Measurements from ENCODE around the gene KRTAP10-1. TPM values are rescaled to one million over a fixed set of nuclear protein-coding genes. Genes with fewer than 3 reads are reported as not detected.
"Not testable (repeated sequence)": the region's sequence is repeated elsewhere in the genome, so short reads cannot be mapped to it uniquely, and the experiment has no call there.

Gene KRTAP10-1
- total RNA-seq, 1 donor from 2014 or later, result not detected

GRCh38 chr21:44503901-44504399, 36.0 kb downstream of the KRTAP10-1 start:
- Histone ChIP-seq H3K36me3 (no peaks in the 10 kb centered on the region), H3K9me3 (no peaks in the 10 kb centered on the region), H3K27ac (no peak overlapping the region), H3K4me3 (no peak overlapping the region), H3K4me1 (no peaks in the 10 kb centered on the region), H3K27me3 (no peaks in the 10 kb centered on the region)
- intact Hi-C loops (cut with DNase I), result no loop called here
- no peak for DNase-seq (ENCODE audit: low spot score in 2 of 2)
- no peak for TF ChIP-seq CTCF (IDR thresholded peaks at IDR 0.05)

GRCh38 chr21:44503006-44503889, 36.7 kb downstream of the KRTAP10-1 start:
- H3K27ac ChIP-seq; H3K4me1 ChIP-seq; H3K9me3 ChIP-seq; H3K27me3 ChIP-seq; H3K4me3 ChIP-seq; H3K36me3 ChIP-seq; DNase-seq (ENCODE audit: low spot score in 2 of 2); intact Hi-C loops (cut with DNase I): not testable (repeated sequence)

GRCh38 chr21:44502171-44502958, 37.6 kb downstream of the KRTAP10-1 start:
- H3K27ac ChIP-seq, result no peak overlapping the region
- H3K9me3 ChIP-seq, result no peaks in the 10 kb centered on the region
- intact Hi-C loops (cut with DNase I), result no loop called here
- H3K4me3 ChIP-seq, result no peak overlapping the region
- no peak for DNase-seq (ENCODE audit: low spot score in 2 of 2)
- no peaks in the 10 kb centered on the region for H3K36me3 ChIP-seq
- H3K4me1 ChIP-seq, result no peaks in the 10 kb centered on the region
- no peaks in the 10 kb centered on the region for H3K27me3 ChIP-seq
- TF ChIP-seq CTCF (IDR thresholded peaks at IDR 0.05), result no peak

GRCh38 chr21:44500111-44500510, 39.9 kb downstream of the KRTAP10-1 start:
- no peaks in the 10 kb centered on the region for H3K4me1 ChIP-seq
- H3K36me3 ChIP-seq, result no peaks in the 10 kb centered on the region
- no peak overlapping the region for H3K4me3 ChIP-seq
- no peaks in the 10 kb centered on the region for H3K9me3 ChIP-seq
- intact Hi-C loops (cut with DNase I), result no loop called here
- H3K27ac ChIP-seq, result no peak overlapping the region
- no peak for DNase-seq (ENCODE audit: low spot score in 2 of 2)
- H3K27me3 ChIP-seq, result no peaks in the 10 kb centered on the region
- TF ChIP-seq CTCF (IDR thresholded peaks at IDR 0.05), result no peak

GRCh38 chr21:44499631-44500030, 40.4 kb downstream of the KRTAP10-1 start:
- H3K9me3 ChIP-seq, result no peaks in the 10 kb centered on the region
- intact Hi-C loops (cut with DNase I), result no loop called here
- H3K36me3 ChIP-seq, result no peaks in the 10 kb centered on the region
- H3K27me3 ChIP-seq, result no peaks in the 10 kb centered on the region
- H3K4me1 ChIP-seq, result no peaks in the 10 kb centered on the region
- no peak for DNase-seq (ENCODE audit: low spot score in 2 of 2)
- H3K4me3 ChIP-seq, result no peak overlapping the region
- no peak for TF ChIP-seq CTCF (IDR thresholded peaks at IDR 0.05)
- no peak overlapping the region for H3K27ac ChIP-seq

GRCh38 chr21:44499211-44499560, 40.8 kb downstream of the KRTAP10-1 start:
- Histone ChIP-seq H3K27me3 (no peaks in the 10 kb centered on the region), H3K36me3 (no peaks in the 10 kb centered on the region), H3K9me3 (no peaks in the 10 kb centered on the region), H3K27ac (no peak overlapping the region), H3K4me3 (no peak overlapping the region), H3K4me1 (no peaks in the 10 kb centered on the region)
- DNase-seq (ENCODE audit: low spot score in 2 of 2), result no peak
- intact Hi-C loops (cut with DNase I), result no loop called here
- TF ChIP-seq CTCF (IDR thresholded peaks at IDR 0.05), result no peak
